HK-2 (cell line): ENCODE results near the gene GBA2.

Source experiments
- DNase-seq: peaks from one replicate; pipeline ENCODE4 v3.0.0-alpha.2; 2018; ENCODE audit not compliant: unreplicated experiment

GBA2 gene

GRCh38 chr9:35717132-35717870, 31.7 kb downstream of the GBA2 start:
- no peak for DNase-seq

- DNase-seq: no peak
Observed at GRCh38 chr9:35716230-35716629, 32.8 kb downstream of the GBA2 start.

- DNase-seq: no peak
Observed at GRCh38 chr9:35714579-35715252, 34.3 kb downstream of the GBA2 start.

- DNase-seq: no peak
Observed at GRCh38 chr9:35714123-35714522, 34.9 kb downstream of the GBA2 start.

- no peak for DNase-seq
Observed at GRCh38 chr9:35713578-35713977, 35.5 kb downstream of the GBA2 start.

- DNase-seq: no peak
Observed at GRCh38 chr9:35712762-35713400, 36.1 kb downstream of the GBA2 start.

- DNase-seq: no peak
Observed at GRCh38 chr9:35711501-35712428, 37.3 kb downstream of the GBA2 start.

- no peak for DNase-seq
Observed at GRCh38 chr9:35710818-35711500, 38.1 kb downstream of the GBA2 start.

GRCh38 chr9:35708146-35708545, 40.9 kb downstream of the GBA2 start:
- DNase-seq: no peak

GRCh38 chr9:35706951-35707350, 42.1 kb downstream of the GBA2 start:
- DNase-seq: no peak

GRCh38 chr9:35705836-35706430, 43.1 kb downstream of the GBA2 start:
- DNase-seq: no peak

- no peak for DNase-seq
Observed at GRCh38 chr9:35705372-35705771, 43.7 kb downstream of the GBA2 start.

- DNase-seq: no peak
Observed at GRCh38 chr9:35703906-35704672, 44.9 kb downstream of the GBA2 start.

- no peak for DNase-seq
Observed at GRCh38 chr9:35702696-35703095, 46.3 kb downstream of the GBA2 start.

GRCh38 chr9:35700942-35701341, 48.1 kb downstream of the GBA2 start:
- no peak for DNase-seq

- no peak for DNase-seq
Observed at GRCh38 chr9:35700031-35700430, 49.0 kb downstream of the GBA2 start.

GRCh38 chr9:35698231-35698630, 50.8 kb downstream of the GBA2 start:
- no peak for DNase-seq

GRCh38 chr9:35697486-35697885, 51.5 kb downstream of the GBA2 start:
- DNase-seq: no peak

- DNase-seq: no peak
Observed at GRCh38 chr9:35696520-35697215, 52.4 kb downstream of the GBA2 start.
